HCT116 (cell line): ENCODE measurements around the gene TMCC1. TPM values are rescaled to one million over a fixed set of nuclear protein-coding genes. Genes with fewer than 3 reads are reported as not detected.

ENCODE experiments used
- ATAC-seq: fragments of 200-7000 bp; cut with Tn5 transposase; 2 replicates; pipeline ENCODE4 v1.9.1; 2020; ENCODE audit warnings: mild to moderate bottlenecking, moderate library complexity
- BruUV-seq: library from RNA; stranded (reverse); fragments of 400-500 nt; replicated peaks from 2 replicates; lab custom pipeline; 2021; lab: Mats Ljungman, UMichigan
- CTCF ChIA-PET: fragments of 300-600 bp; sonication (Branson Sonifier 250); formaldehyde crosslinking; loops from one replicate; lab custom pipeline; 2021; ENCODE audit warnings: antibody characterized with exemption; lab: Charles Lee
- POLR2A ChIA-PET: fragments of 300-600, 350-600 bp; sonication (Branson Sonifier 250); formaldehyde crosslinking; loops from one replicate; lab custom pipeline; 2021; ENCODE audit warnings: antibody characterized with exemption; lab: Charles Lee
- RAD21 ChIA-PET, 2 experiments: fragments of 300-600 bp; sonication (Branson Sonifier 250); formaldehyde crosslinking; loops; one replicate each; lab custom pipeline; 2023; ENCODE audit warnings: low total read pairs in 2 of 2; ENCODE audit not compliant: uncharacterized antibody in 2 of 2, unreplicated experiment in 2 of 2, low non-redundant PET in 1 of 2; lab: Charles Lee
- DNase-seq: peaks from one replicate; pipeline ENCODE4 v3.0.0-alpha.2; 2010; ENCODE audit warnings: low read depth, low spot score
- H2AFZ ChIP-seq: fragments of 200-600 bp; shearing (Covaris generic), sonication (generic); 2 replicates; pipeline ENCODE4 v1.6.1; 2017; ENCODE audit warnings: low read depth, mixed run types, mixed read lengths, antibody characterized with exemption, low read length; ENCODE audit not compliant: poor library complexity, severe bottlenecking
- H3K27ac ChIP-seq: 2 replicates; pipeline ENCODE4 v1.5.1; 2012; ENCODE audit warnings: low read depth, low read length
- H3K27me3 ChIP-seq: fragments of 200-600 bp; sonication (generic); 2 replicates; pipeline ENCODE4 v1.6.1; 2016; ENCODE audit warnings: mixed run types, low read length, mixed read lengths; ENCODE audit not compliant: insufficient read depth
- H3K36me3 ChIP-seq, 2 experiments: fragments of 200-500 bp in 1 of 2; fragments of 200-600 bp in 1 of 2; sonication (Bioruptor generic) in 1 of 2; sonication (generic) in 1 of 2; 2 replicates each; pipeline versions ENCODE4 v1.5.1 to v1.6.1; 2014 to 2016; ENCODE audit warnings: low read length in 2 of 2, inconsistent platforms in 1 of 2, mixed read lengths in 1 of 2, mixed run types in 1 of 2; ENCODE audit not compliant: insufficient read depth in 2 of 2, control insufficient read depth in 1 of 2
- H3K4me1 ChIP-seq, 2 experiments: fragments of 200-600 bp in 1 of 2; sonication (generic) in 1 of 2; 2 replicates each; pipeline versions ENCODE4 v1.5.1 to v1.6.1; 2012 to 2017; ENCODE audit warnings: low read length in 2 of 2, inconsistent platforms in 1 of 2, mild to moderate bottlenecking in 1 of 2, mixed read lengths in 1 of 2, mixed run types in 1 of 2, moderate library complexity in 1 of 2; ENCODE audit not compliant: insufficient read depth in 2 of 2, control insufficient read depth in 1 of 2
- H3K4me2 ChIP-seq: fragments of 200-600 bp; sonication (generic); 2 replicates; pipeline ENCODE4 v1.6.1; 2017; ENCODE audit warnings: mixed run types, low read length, mixed read lengths
- H3K4me3 ChIP-seq, 2 experiments: fragments of 200-600 bp in 1 of 2; sonication (generic) in 1 of 2; replicated peaks in 1 of 2; 2 replicates each; pipeline ENCODE4 v1.5.1; 2011 to 2016; ENCODE audit warnings: low read length in 2 of 2, control low read depth in 1 of 2, low read depth in 1 of 2, mild to moderate bottlenecking in 1 of 2, mixed read lengths in 1 of 2, mixed run types in 1 of 2
- H3K79me2 ChIP-seq: fragments of 200-600 bp; sonication (generic); 2 replicates; pipeline ENCODE4 v1.6.1; 2017; ENCODE audit warnings: mild to moderate bottlenecking, mixed run types, low read length, moderate library complexity, mixed read lengths; ENCODE audit not compliant: insufficient read depth
- H3K9ac ChIP-seq: fragments of 200-600 bp; sonication (generic); 2 replicates; pipeline ENCODE4 v1.6.1; 2016; ENCODE audit warnings: low read length, mixed read lengths
- H3K9me2 ChIP-seq: fragments of 200-600 bp; sonication (generic), shearing (Covaris generic); 2 replicates; pipeline ENCODE4 v1.6.1; 2017; ENCODE audit warnings: mixed run types, mild to moderate bottlenecking, moderate library complexity; ENCODE audit not compliant: insufficient read depth
- H3K9me3 ChIP-seq, 2 experiments: fragments of 200-500 bp in 1 of 2; fragments of 200-600 bp in 1 of 2; sonication (Bioruptor generic) in 1 of 2; sonication (generic) in 1 of 2; 2 replicates each; pipeline ENCODE4 v1.6.1; 2014 to 2017; ENCODE audit warnings: low read length in 2 of 2, mixed read lengths in 2 of 2, inconsistent platforms in 1 of 2, low read depth in 1 of 2, mild to moderate bottlenecking in 1 of 2, mixed run types in 1 of 2, moderate library complexity in 1 of 2; ENCODE audit not compliant: control insufficient read depth in 1 of 2, insufficient read depth in 1 of 2
- H4K20me1 ChIP-seq: fragments of 200-600 bp; sonication (generic), shearing (Covaris generic); 2 replicates; pipeline ENCODE4 v1.6.1; 2017; ENCODE audit warnings: mixed run types, mild to moderate bottlenecking, moderate library complexity; ENCODE audit not compliant: insufficient read depth
- CBX3 ChIP-seq: IDR thresholded peaks from 2 replicates; pipeline ENCODE4 v1.6.1; 2012; ENCODE audit warnings: low read depth
- EGR1 ChIP-seq: IDR thresholded peaks from 2 replicates; pipeline ENCODE4 v1.6.1; 2012; ENCODE audit warnings: low read depth
- EZH2 ChIP-seq: fragments of 200-600 bp; sonication (generic); IDR thresholded peaks from 2 replicates; pipeline ENCODE4 v1.6.1; 2017; ENCODE audit warnings: antibody characterized with exemption, mixed run types
- EZH2phosphoT487 ChIP-seq: fragments of 200-600 bp; IDR thresholded peaks from 2 replicates; pipeline ENCODE4 v1.6.1; 2018; ENCODE audit warnings: antibody characterized with exemption, borderline replicate concordance
- FOSL1 ChIP-seq: IDR thresholded peaks from 2 replicates; pipeline ENCODE4 v1.6.1; 2012; ENCODE audit warnings: low read depth
- JUND ChIP-seq: IDR thresholded peaks from 2 replicates; pipeline ENCODE4 v1.6.1; 2012
- POLR2A ChIP-seq: IDR thresholded peaks from 2 replicates; pipeline ENCODE4 v1.7.0; 2011; ENCODE audit warnings: borderline replicate concordance; ENCODE audit not compliant: insufficient read depth, insufficient read length; ENCODE audit errors: extremely low read depth
- POLR2AphosphoS5 ChIP-seq: IDR thresholded peaks from 2 replicates; pipeline ENCODE4 v1.6.1; 2011; ENCODE audit warnings: mild to moderate bottlenecking, low read depth, low read length, moderate library complexity
- RAD21 ChIP-seq: IDR thresholded peaks from 2 replicates; pipeline ENCODE4 v1.6.1; 2012; ENCODE audit warnings: low read depth, mild to moderate bottlenecking
- SIN3A ChIP-seq: IDR thresholded peaks from 2 replicates; pipeline ENCODE4 v1.6.1; 2012; ENCODE audit warnings: low read depth
- SP1 ChIP-seq: IDR thresholded peaks from 2 replicates; pipeline ENCODE4 v1.6.1; 2012; ENCODE audit warnings: low read depth
- SRF ChIP-seq: IDR thresholded peaks from 2 replicates; pipeline ENCODE4 v1.6.1; 2012; ENCODE audit warnings: low read depth
- TCF7L2 ChIP-seq: IDR thresholded peaks from 2 replicates; pipeline ENCODE4 v1.7.0; 2011; ENCODE audit warnings: borderline replicate concordance, inconsistent platforms; ENCODE audit not compliant: insufficient read depth, insufficient read length; ENCODE audit errors: extremely low read depth
- ZFX ChIP-seq: fragments of 450-650 bp; IDR thresholded peaks from 2 replicates; pipeline ENCODE4 v1.6.1; 2017
- ZNF274 ChIP-seq: fragments of 200-500 bp; sonication (Bioruptor generic); IDR thresholded peaks from 2 replicates; pipeline ENCODE4 v1.6.1; 2014; ENCODE audit warnings: mild to moderate bottlenecking, low read depth, low read length, inconsistent platforms
- intact Hi-C: fragments of 100-400 bp; cut with micrococcal nuclease; formaldehyde crosslinking; loops from 2 replicates; pipeline ENCODE4 v1.10.0; 2022
- total RNA-seq: library from RNA; stranded (reverse); gene quantifications from one replicate; pipeline ENCODE4 v1.2.1, GENCODE V29; 2021; ENCODE audit not compliant: unreplicated experiment
- TF ChIP-seq, protein P1 (sequence below): IDR thresholded peaks from 2 replicates; pipeline ENCODE4 v1.6.1; 2012; ENCODE audit warnings: low read depth
- TF ChIP-seq, protein P2 (sequence below): IDR thresholded peaks from 2 replicates; pipeline ENCODE4 v1.6.1; 2012
- TF ChIP-seq, protein P3 (sequence below): IDR thresholded peaks from 2 replicates; pipeline ENCODE4 v1.6.1; 2011; ENCODE audit warnings: mild to moderate bottlenecking, low read length, moderate library complexity; ENCODE audit not compliant: insufficient replicate concordance; ENCODE audit errors: extremely low read depth
- TF ChIP-seq, protein P4 (sequence below), 3 experiments: fragments of 200-600 bp in 1 of 3; sonication (generic) in 1 of 3; IDR thresholded peaks in 2 of 3; conservative IDR thresholded peaks in 1 of 3; 2 replicates each; pipeline ENCODE4 v1.5.1; 2012 to 2017; ENCODE audit warnings: low read depth in 2 of 3, low read length in 2 of 3, antibody characterized with exemption in 1 of 3, borderline replicate concordance in 1 of 3, control low read depth in 1 of 3, mild to moderate bottlenecking in 1 of 3, mixed read lengths in 1 of 3, mixed run types in 1 of 3, moderate library complexity in 1 of 3; ENCODE audit not compliant: insufficient read depth in 1 of 3

The TMCC1 gene
- total RNA-seq, 1 experiment from 2014 or later = 32.5 TPM

DNA sequence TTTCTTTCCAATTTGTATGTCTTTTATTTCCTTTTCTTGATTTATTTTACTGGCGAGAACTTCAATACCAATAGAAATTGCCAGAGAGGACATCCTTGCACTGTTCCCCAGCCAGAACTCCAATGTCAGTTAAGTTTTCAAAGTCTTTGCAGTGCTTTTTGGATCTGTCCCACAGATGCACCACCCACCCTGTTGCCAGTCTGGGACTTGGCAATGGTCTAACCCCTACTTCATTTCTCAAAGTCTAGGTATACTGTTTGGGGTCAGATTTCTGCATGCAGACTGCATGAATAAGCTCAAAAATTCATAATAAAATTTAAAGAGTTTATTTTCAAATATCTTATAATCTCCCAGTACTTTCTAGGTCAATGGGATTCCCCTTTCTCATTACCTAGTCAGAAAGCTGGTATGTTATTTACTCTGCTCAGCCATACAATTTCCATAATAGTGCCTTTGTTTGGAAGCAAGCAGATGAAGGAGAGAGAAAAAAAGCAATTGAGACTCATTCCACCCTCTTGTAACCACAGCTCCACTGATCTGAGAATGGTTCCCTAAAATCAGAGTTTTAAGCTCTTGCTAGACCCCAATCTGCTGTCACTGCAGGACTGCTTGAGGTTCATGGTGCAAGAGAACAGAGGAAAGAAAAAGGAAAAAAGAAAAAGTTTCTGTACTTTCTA lies 161.2 kb downstream of the TMCC1 start:
- no peaks in the 10 kb centered on the region for H3K36me3 ChIP-seq
- CTCF ChIA-PET = no interaction called here
- H3K27ac ChIP-seq = no peak overlapping the region
- no peak overlapping the region for H2AFZ ChIP-seq
- intact Hi-C loops = no loop called here
- H4K20me1 ChIP-seq = no peaks in the 10 kb centered on the region
- H3K4me2 ChIP-seq = no peak overlapping the region
- RAD21 ChIA-PET = no interaction called here
- H3K79me2 ChIP-seq = no peaks in the 10 kb centered on the region
- no TSS peak for BruUV-seq
- H3K9me2 ChIP-seq = peaks cover 3% of the 10 kb centered on the region; the same call in 1 of the 2 replicates
- DNase-seq = no peak
- POLR2A ChIA-PET = no interaction called here
- no peak overlapping the region for H3K9ac ChIP-seq
- peaks cover 0 to 4% of the 10 kb centered on the region in 2 experiments; a peak in 1 of 4 replicates for H3K4me1 ChIP-seq
- H3K9me3 ChIP-seq = no peaks in the 10 kb centered on the region
- H3K27me3 ChIP-seq = no peaks in the 10 kb centered on the region
- TF ChIP-seq EGR1 = no peak
- TF ChIP-seq POLR2AphosphoS5 = no peak
- no peak for TF ChIP-seq FOSL1
- TF ChIP-seq JUND = no peak
- TF ChIP-seq EZH2phosphoT487 = no peak
- TF ChIP-seq ZNF274 = no peak
- no peak for TF ChIP-seq TCF7L2
- TF ChIP-seq, protein P1, sequence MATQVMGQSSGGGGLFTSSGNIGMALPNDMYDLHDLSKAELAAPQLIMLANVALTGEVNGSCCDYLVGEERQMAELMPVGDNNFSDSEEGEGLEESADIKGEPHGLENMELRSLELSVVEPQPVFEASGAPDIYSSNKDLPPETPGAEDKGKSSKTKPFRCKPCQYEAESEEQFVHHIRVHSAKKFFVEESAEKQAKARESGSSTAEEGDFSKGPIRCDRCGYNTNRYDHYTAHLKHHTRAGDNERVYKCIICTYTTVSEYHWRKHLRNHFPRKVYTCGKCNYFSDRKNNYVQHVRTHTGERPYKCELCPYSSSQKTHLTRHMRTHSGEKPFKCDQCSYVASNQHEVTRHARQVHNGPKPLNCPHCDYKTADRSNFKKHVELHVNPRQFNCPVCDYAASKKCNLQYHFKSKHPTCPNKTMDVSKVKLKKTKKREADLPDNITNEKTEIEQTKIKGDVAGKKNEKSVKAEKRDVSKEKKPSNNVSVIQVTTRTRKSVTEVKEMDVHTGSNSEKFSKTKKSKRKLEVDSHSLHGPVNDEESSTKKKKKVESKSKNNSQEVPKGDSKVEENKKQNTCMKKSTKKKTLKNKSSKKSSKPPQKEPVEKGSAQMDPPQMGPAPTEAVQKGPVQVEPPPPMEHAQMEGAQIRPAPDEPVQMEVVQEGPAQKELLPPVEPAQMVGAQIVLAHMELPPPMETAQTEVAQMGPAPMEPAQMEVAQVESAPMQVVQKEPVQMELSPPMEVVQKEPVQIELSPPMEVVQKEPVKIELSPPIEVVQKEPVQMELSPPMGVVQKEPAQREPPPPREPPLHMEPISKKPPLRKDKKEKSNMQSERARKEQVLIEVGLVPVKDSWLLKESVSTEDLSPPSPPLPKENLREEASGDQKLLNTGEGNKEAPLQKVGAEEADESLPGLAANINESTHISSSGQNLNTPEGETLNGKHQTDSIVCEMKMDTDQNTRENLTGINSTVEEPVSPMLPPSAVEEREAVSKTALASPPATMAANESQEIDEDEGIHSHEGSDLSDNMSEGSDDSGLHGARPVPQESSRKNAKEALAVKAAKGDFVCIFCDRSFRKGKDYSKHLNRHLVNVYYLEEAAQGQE = no peak
- TF ChIP-seq RAD21 = no peak
- TF ChIP-seq SIN3A = no peak
- TF ChIP-seq SP1 = no peak
- TF ChIP-seq EZH2 = no peak
- TF ChIP-seq, protein P2, sequence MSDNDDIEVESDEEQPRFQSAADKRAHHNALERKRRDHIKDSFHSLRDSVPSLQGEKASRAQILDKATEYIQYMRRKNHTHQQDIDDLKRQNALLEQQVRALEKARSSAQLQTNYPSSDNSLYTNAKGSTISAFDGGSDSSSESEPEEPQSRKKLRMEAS = no peak
- TF ChIP-seq ZFX = no peak
- TF ChIP-seq CBX3 = no peak
- no peak for TF ChIP-seq SRF
- no peak for TF ChIP-seq POLR2A
- TF ChIP-seq, protein P3, sequence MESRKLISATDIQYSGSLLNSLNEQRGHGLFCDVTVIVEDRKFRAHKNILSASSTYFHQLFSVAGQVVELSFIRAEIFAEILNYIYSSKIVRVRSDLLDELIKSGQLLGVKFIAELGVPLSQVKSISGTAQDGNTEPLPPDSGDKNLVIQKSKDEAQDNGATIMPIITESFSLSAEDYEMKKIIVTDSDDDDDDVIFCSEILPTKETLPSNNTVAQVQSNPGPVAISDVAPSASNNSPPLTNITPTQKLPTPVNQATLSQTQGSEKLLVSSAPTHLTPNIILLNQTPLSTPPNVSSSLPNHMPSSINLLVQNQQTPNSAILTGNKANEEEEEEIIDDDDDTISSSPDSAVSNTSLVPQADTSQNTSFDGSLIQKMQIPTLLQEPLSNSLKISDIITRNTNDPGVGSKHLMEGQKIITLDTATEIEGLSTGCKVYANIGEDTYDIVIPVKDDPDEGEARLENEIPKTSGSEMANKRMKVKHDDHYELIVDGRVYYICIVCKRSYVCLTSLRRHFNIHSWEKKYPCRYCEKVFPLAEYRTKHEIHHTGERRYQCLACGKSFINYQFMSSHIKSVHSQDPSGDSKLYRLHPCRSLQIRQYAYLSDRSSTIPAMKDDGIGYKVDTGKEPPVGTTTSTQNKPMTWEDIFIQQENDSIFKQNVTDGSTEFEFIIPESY = no peak
- TF ChIP-seq, protein P4, sequence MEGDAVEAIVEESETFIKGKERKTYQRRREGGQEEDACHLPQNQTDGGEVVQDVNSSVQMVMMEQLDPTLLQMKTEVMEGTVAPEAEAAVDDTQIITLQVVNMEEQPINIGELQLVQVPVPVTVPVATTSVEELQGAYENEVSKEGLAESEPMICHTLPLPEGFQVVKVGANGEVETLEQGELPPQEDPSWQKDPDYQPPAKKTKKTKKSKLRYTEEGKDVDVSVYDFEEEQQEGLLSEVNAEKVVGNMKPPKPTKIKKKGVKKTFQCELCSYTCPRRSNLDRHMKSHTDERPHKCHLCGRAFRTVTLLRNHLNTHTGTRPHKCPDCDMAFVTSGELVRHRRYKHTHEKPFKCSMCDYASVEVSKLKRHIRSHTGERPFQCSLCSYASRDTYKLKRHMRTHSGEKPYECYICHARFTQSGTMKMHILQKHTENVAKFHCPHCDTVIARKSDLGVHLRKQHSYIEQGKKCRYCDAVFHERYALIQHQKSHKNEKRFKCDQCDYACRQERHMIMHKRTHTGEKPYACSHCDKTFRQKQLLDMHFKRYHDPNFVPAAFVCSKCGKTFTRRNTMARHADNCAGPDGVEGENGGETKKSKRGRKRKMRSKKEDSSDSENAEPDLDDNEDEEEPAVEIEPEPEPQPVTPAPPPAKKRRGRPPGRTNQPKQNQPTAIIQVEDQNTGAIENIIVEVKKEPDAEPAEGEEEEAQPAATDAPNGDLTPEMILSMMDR (IDR thresholded peaks at IDR 0.05 in 2 of 3, conservative IDR thresholded peaks at IDR 0.05 in 1 of 3; ENCODE audit: borderline replicate concordance in 1 of 3, insufficient read depth in 1 of 3, low read depth in 2 of 3, low read length in 2 of 3) = no peak
- TF ChIP-seq, all 23 proteins: peak for 0
- H3K4me3 ChIP-seq = no peak overlapping the region
- ATAC-seq = no peak
